IPS-11a (cell line): Measurements from ENCODE around the gene ARHGAP26.

ENCODE experiments used
- H3K4me3 ChIP-seq: one replicate; pipeline ENCODE4 v1.5.1; 2013; ENCODE audit warnings: low read depth, low read length, control low read depth

The ARHGAP26 gene

GRCh38 chr5:143026380-143026779 is 256.2 kb downstream of the ARHGAP26 start:
- no peak overlapping the region for H3K4me3 ChIP-seq

- H3K4me3 ChIP-seq, result no peak overlapping the region
Measured at GRCh38 chr5:143029293-143029692, 259.1 kb downstream of the ARHGAP26 start.

- no peak overlapping the region for H3K4me3 ChIP-seq
Measured at GRCh38 chr5:143030349-143030748, 260.2 kb downstream of the ARHGAP26 start.

- H3K4me3 ChIP-seq, result no peak overlapping the region
Measured at GRCh38 chr5:143031781-143032580, 261.8 kb downstream of the ARHGAP26 start.

GRCh38 chr5:143032581-143032836 is 262.3 kb downstream of the ARHGAP26 start:
- no peak overlapping the region for H3K4me3 ChIP-seq

GRCh38 chr5:143033535-143034250 is 263.5 kb downstream of the ARHGAP26 start:
- H3K4me3 ChIP-seq, result no peak overlapping the region

GRCh38 chr5:143036146-143036927 is 266.2 kb downstream of the ARHGAP26 start:
- no peak overlapping the region for H3K4me3 ChIP-seq

- H3K4me3 ChIP-seq, result no peak overlapping the region
Measured at GRCh38 chr5:143037071-143037470, 266.9 kb downstream of the ARHGAP26 start.

GRCh38 chr5:143037708-143038107 is 267.5 kb downstream of the ARHGAP26 start:
- H3K4me3 ChIP-seq, result no peak overlapping the region

GRCh38 chr5:143040622-143041021 is 270.4 kb downstream of the ARHGAP26 start:
- H3K4me3 ChIP-seq, result no peak overlapping the region

- H3K4me3 ChIP-seq, result no peak overlapping the region
Measured at GRCh38 chr5:143041461-143041860, 271.3 kb downstream of the ARHGAP26 start.

- H3K4me3 ChIP-seq, result no peak overlapping the region
Measured at GRCh38 chr5:143041972-143042770, 272.0 kb downstream of the ARHGAP26 start.

GRCh38 chr5:143044265-143044664 is 274.1 kb downstream of the ARHGAP26 start:
- no peak overlapping the region for H3K4me3 ChIP-seq

GRCh38 chr5:143045062-143045461 is 274.9 kb downstream of the ARHGAP26 start:
- no peak overlapping the region for H3K4me3 ChIP-seq

GRCh38 chr5:143046314-143046713 is 276.1 kb downstream of the ARHGAP26 start:
- H3K4me3 ChIP-seq, result no peak overlapping the region

GRCh38 chr5:143047091-143047490 is 276.9 kb downstream of the ARHGAP26 start:
- H3K4me3 ChIP-seq, result no peak overlapping the region

GRCh38 chr5:143050183-143050582 is 280.0 kb downstream of the ARHGAP26 start:
- H3K4me3 ChIP-seq, result no peak overlapping the region

- H3K4me3 ChIP-seq, result no peak overlapping the region
Measured at GRCh38 chr5:143051244-143052058, 281.3 kb downstream of the ARHGAP26 start.

GRCh38 chr5:143052967-143053682 is 282.9 kb downstream of the ARHGAP26 start:
- H3K4me3 ChIP-seq, result no peak overlapping the region
